ENCODE measurements around the gene ENTPD6.
"Not testable (repeated sequence)": the region's sequence is repeated elsewhere in the genome, so short reads cannot be mapped to it uniquely, and the experiment has no call there.

Gene ENTPD6

GRCh38 chr20:25257130-25257529, 61.6 kb downstream of the ENTPD6 start:
- DNase-seq (ENCODE audit: low read depth): no peak

DNA sequence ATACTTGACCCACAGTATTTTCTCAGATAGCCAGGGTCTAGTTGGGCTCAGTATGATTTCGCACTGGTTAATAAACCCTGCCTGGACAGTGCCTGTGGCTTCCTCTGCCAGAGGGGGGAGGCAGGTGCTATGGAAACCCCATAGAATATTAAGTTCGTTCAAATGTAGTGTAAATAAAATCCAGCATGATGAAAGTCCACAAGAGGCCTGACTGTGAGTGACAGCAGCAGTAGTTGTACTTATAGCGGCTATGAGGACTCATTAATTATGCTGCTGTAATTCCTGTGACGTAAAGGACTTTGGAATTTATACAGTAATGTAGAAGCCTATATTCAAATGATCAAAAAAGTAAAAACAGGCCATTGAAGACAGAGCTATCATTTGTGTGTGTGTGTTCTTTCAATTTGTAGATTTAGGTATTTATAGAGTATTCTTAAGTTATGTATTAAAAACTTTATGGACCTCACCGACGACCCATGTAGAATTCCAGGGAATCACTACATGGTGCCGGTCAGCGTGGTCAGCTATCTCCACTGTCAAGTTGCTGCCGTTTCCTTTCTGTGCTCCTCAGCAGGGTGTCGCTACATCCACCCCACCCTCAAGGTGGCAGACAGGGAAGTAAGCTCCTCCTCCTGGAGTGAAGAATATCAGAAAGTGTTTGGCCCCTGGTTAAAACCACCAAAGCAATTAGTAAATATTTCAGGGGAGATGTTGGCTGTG, 62.4 kb downstream of the ENTPD6 start:
- no peak for DNase-seq (ENCODE audit: low read depth)

GRCh38 chr20:25258476-25258805, 62.9 kb downstream of the ENTPD6 start:
- no peak for DNase-seq (ENCODE audit: low read depth)

- DNase-seq (ENCODE audit: low read depth): no peak
These were observed 63.3 kb downstream of the ENTPD6 start for GRCh38 chr20:25258828-25259227.

DNA sequence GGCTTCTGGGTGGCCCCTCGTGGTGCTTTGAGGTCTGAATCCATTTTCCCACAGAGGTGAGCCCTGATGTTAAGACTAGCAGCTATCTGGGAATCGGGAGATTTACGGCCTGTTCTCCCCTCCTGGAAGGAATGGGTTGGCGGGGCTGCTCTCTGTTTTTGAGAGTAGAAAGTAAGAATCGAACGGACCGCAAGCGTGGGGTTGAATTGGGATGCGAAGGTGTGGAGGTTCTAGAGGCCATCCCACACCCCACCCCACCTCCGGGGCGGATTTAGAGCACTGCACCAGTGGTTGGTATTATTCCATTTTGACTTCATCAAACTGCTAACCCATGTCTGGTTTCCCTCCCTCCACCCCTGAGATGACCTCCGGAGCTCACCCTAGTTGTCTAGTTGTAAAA, 63.8 kb downstream of the ENTPD6 start:
- DNase-seq (ENCODE audit: low read depth): no peak

DNA sequence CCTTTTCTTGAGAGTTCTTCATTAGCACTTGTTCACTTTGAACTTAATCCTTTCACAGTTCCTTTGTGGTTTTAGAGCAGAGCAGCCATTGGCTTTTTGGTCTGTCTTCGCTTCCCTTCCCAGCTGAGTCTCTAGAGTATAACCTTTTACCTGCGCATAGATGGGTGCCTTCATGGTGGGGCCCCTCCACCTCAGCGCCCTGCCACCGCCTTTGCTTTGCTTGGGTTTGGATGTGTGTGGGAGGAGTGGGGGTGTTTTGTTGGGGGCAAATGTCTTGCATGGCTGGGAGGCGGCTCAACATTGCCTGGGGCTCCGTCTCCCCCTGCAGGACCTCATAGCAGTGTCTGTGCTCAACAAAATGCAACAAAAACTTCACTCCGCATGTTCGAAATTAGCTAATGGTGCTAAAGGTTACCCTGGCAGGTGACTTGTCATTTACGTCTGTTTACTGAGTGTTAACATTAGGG, 64.3 kb downstream of the ENTPD6 start:
- DNase-seq (ENCODE audit: low read depth): no peak

DNA sequence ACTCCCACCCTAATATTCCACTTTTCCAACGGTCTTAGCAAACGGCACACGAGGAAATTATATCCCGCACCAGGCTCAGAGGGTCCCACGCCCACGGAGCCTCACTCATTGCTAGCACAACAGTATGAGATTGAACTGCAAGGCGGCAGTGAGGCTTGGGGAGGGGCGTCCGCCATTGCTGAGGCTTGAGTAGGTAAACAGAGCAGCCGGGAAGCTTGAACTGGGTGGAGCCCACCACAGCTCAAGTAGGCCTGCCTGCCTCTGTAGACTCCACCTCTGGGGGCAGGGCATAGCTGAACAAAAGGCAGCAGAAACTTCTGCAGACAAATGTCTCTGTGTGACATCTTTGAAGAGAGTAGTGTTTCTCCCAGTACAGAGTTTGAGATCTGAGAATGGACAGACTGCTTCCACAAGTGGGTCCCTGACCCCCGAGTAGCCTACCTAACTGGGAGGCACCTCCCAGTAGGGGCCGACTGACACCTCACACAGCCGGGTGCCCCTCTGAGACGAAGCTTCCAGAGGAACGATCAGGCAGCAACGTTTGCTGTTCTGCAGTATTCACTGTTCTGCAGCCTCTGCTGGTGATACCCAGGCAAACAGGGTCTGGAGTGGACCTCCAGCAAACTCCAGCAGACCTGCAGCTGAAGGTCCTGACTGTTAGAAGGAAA, 65.4 kb downstream of the ENTPD6 start:
- not testable (repeated sequence) for DNase-seq (ENCODE audit: low read depth)

DNA sequence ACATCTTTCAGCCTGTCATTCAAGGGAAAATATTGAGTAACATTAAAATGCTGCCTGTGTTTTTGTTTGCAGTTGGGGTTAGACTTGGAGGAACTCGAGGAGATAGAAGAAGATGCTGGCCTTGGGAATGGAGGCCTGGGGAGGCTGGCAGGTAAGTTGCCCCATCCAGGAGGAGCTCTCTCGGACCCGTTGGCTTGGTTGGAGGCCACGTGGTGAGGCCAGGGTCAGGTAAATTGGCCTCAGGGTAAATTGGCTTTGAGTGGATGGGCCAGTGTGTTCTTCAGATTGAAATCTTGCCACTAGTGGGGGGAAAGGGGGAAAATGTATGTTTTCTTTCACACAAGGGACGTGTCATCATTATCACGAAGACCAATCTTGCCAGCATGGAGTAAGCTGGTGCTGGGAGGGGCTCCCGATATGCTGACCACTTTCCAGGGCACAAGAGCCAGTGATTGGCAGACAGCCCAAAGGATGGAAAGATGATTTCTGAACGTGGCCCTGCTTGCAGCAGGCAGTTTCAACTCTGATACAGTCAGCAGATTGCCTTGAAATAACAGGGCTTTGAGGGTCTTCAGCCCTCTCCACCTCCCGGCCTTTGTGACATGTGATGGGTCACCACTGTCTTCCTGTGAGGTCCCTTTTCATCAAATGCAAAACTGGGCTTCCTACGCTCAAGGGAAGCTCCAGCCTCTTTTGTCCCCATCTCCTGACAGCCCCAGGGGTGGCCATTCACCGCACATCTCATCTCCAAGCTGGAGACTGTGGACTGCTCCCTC, 73.7 kb downstream of the ENTPD6 start:
- DNase-seq (ENCODE audit: low read depth): no peak

- DNase-seq (ENCODE audit: low read depth): no peak
These were observed 74.3 kb downstream of the ENTPD6 start for GRCh38 chr20:25269833-25270170.

GRCh38 chr20:25270829-25271251, 75.3 kb downstream of the ENTPD6 start:
- no peak for DNase-seq (ENCODE audit: low read depth)

DNA sequence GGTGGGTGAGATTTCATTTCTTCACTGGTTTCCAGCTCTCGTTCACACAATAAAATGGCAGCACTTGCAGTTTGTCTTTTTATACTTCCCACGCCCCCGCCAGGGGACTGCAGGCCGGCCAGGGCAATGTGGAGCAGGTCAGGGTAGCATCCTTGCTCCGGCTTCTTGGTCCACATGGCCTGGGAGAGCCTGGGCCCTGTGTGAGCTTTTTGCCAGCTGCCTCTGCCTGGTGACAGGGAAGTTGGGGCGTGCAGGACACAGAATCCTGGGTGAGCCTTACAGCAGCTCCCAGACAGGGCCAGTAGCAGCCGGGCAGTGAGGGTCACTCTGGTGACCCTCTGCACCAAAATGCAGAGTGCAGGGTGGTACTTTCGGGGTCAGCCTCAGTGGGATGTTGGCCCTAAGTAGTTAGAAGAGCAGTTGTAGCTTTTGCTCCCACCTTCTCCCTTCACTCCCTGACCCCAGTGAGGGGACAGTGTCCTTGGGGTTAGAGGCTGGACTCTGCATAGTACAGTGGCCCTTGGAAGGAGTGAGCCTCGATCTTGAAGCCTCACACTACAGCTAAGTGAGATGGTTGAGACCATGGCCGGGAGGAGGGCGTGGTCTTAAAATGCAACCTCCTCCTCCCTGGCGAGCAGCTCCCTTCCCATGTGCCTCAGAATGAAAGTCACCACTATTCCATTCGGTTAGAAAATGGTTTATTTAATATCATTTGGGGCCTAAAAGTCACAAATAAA, 76.1 kb downstream of the ENTPD6 start:
- no peak for DNase-seq (ENCODE audit: low read depth)

DNA sequence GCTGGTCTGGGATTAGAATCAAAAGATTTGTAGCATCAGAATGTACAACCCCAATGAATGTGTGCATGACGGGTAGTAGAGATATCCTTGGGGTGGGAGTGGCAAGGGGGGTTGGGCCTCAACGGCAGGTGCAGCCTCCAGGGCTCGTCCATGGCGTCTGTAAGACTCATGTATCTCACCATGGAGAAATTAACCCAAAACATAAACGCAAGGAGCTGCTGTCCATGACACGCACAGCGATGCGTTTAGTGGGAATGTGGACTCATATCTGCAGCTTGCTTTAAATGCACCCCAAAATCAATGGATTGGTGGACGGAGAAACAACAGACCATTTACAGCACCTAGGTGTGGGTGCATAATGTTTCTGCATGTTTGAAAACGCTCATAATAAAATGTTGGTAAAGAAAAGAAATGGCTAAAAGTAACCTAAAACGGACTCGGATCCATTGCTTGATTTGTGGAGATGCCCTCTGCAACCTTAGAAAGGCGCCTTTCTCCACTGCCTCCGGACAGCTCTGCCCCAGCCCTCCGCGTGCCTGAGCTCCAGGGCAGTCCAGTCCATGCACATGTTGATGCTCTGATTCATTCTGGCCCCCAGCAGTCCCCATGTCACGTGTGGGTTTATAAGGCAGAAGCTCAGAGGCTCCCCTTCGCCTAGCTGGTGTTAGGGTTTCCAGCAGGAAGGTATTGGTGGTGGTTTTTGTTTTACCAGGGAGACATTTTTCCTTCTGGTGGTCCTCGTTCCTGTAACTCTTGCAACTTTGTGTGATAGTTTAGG, 76.9 kb downstream of the ENTPD6 start:
- no peak for DNase-seq (ENCODE audit: low read depth)

DNA sequence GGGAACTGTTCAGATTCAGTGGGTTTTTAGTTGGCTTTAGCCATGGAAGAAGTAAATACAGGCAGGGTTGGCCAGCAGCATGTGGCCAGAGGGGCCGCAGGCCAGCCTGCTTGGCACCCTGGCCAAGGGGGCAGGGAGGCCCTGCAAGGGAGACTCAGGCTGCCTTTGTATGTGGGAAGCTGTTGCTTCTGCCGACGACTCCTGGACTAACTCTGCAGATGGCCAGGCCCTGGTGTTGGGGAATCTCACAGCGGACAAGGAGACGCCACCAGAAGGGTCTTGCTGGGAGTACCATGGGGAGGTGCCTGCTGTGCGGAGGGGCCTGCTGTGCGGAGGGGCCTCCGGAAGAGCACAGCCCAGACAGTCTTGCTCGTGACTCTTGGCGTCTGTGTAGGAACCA, 77.5 kb downstream of the ENTPD6 start:
- no peak for DNase-seq (ENCODE audit: low read depth)

GRCh38 chr20:25273541-25274358, 78.2 kb downstream of the ENTPD6 start:
- no peak for DNase-seq (ENCODE audit: low read depth)

- no peak for DNase-seq (ENCODE audit: low read depth)
These were observed 79.0 kb downstream of the ENTPD6 start for GRCh38 chr20:25274481-25274880.

DNA sequence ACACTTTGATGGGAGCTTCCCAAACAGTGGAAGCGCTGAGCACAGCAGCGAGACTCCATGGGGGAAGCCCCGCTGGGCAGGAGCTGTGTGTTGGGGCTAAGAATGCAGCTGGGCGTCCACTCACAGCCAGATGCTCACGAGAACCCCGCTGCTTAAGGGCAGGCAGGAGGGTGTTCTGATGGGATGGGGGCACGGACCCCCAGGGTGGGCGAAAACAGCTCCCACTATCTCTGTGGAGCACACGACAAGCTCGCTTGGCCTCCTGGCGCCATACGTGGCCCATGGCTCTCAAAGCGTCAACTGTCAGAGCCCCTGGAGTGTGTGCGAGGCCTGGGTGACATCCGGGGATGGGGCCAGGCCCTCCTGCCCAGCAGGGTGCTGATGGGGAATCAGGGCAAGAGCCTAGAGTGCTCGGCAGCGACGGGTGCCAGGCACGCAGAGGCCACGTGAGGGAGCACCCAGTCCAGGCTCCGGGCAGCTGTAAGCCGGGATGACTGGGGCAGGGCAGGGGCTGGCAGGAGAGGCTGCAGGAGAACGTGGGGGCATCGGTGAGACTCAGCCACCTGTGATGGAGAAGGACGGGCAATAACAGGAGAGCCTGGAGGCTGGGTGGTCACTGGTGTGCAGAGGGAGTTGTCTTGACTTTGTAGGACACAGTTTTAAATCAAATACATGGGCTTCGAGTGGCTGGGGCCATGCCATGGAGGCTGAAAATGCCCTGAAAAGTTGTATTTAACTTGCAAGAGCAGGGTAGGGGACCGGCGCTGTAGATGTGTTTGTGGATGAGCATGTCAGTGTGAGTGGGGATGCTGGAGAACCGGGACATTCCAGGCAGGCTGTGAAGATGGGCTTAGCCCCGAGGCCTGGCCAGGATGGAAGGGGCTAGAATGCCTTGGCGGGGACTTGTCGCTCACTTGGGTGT, 79.6 kb downstream of the ENTPD6 start:
- no peak for DNase-seq (ENCODE audit: low read depth)

DNA sequence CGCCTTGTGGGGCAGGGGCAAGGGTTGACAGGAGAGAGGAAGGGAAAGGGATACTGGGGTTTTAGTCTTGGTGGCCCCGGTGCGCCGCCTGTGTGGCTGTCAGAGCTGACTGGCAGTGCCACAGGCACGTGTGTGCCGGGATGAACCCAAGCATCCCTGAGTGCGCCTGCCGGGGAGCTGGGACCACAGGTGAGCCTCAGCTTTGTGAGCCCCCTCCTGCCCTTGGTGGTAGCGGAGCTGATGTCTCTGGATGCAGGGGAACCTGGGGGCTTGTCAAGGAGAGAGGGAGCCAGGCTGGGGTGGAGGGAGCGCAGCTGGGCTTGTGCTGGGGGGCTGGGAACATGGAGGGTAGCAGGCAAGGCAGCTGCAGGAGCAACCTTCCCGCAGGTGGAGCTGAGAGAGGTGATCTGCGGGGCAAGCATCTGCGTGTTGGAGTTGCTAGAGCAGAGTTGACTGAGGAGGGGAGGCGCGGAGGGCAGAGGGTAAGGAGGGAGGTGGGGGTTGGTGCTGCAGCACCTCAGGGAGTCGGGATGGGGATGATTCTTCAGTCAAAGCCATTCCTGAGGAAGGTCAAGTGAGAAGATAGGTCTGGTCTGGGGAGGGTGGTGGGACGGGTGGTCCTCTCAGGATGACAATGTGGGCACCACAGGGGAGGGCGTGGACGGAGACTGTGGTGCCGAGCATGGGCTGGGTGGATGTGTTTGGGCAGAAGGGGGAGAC, 80.5 kb downstream of the ENTPD6 start:
- no peak for DNase-seq (ENCODE audit: low read depth)
